ENCODE data around the gene DDRGK1.
"Not testable (repeated sequence)": the region's sequence is repeated elsewhere in the genome, so short reads cannot be mapped to it uniquely, and the experiment has no call there.

DDRGK1 gene

GRCh38 chr20:3183896-3184612 is 20.4 kb downstream of the DDRGK1 start:
- DNase-seq (ENCODE audit: low read depth in 2 of 2) = no peak

- not testable (repeated sequence) for DNase-seq (ENCODE audit: low read depth in 2 of 2)
Observed at GRCh38 chr20:3182429-3182828, 22.1 kb downstream of the DDRGK1 start.

GRCh38 chr20:3181270-3181669 is 23.2 kb downstream of the DDRGK1 start:
- no peak for DNase-seq (ENCODE audit: low read depth in 2 of 2)

- no peak for DNase-seq (ENCODE audit: low read depth in 2 of 2)
Observed at GRCh38 chr20:3180319-3180718, 24.2 kb downstream of the DDRGK1 start.

- no peak for DNase-seq (ENCODE audit: low read depth in 2 of 2)
Observed at GRCh38 chr20:3177746-3178485, 26.6 kb downstream of the DDRGK1 start.

- DNase-seq (ENCODE audit: low read depth in 2 of 2) = no peak
Observed at GRCh38 chr20:3175270-3175669, 29.2 kb downstream of the DDRGK1 start.

GRCh38 chr20:3174442-3175261 is 29.8 kb downstream of the DDRGK1 start:
- no peak for DNase-seq (ENCODE audit: low read depth in 2 of 2)

GRCh38 chr20:3173610-3174441 is 30.7 kb downstream of the DDRGK1 start:
- DNase-seq (ENCODE audit: low read depth in 2 of 2) = peak; percentile 89 to 90

- DNase-seq (ENCODE audit: low read depth in 2 of 2) = peak; percentile 46 to 65
Observed at GRCh38 chr20:3172933-3173609, 31.4 kb downstream of the DDRGK1 start, which contains the start of gene LZTS3. Gene LZTS3, minus strand, starts transcription at chr20:3173549. Its CDS starts 6,386 bp downstream, at chr20:3167163.

- no peak for DNase-seq (ENCODE audit: low read depth in 2 of 2)
Observed at GRCh38 chr20:3172126-3172932, 32.2 kb downstream of the DDRGK1 start.

GRCh38 chr20:3171391-3172125 is 32.9 kb downstream of the DDRGK1 start:
- DNase-seq (ENCODE audit: low read depth in 2 of 2) = no peak

GRCh38 chr20:3168829-3169590 is 35.5 kb downstream of the DDRGK1 start:
- DNase-seq (ENCODE audit: low read depth in 2 of 2) = no peak

- DNase-seq (ENCODE audit: low read depth in 2 of 2) = no peak
Observed at GRCh38 chr20:3168079-3168828, 36.2 kb downstream of the DDRGK1 start.

GRCh38 chr20:3167738-3168078 is 36.8 kb downstream of the DDRGK1 start:
- DNase-seq (ENCODE audit: low read depth in 2 of 2) = no peak

- no peak for DNase-seq (ENCODE audit: low read depth in 2 of 2)
Observed at GRCh38 chr20:3166913-3167342, 37.6 kb downstream of the DDRGK1 start.

GRCh38 chr20:3166338-3166912 is 38.1 kb downstream of the DDRGK1 start:
- DNase-seq (ENCODE audit: low read depth in 2 of 2) = no peak

Measured in activated CD4-positive, alpha-beta T cell treated with anti-CD3 and anti-CD28 coated beads for 24 hours (primary cell).